Left renal cortex interstitium (tissue), 4 donors: ENCODE results near the gene PGAP3. TPM values are rescaled to one million over a fixed set of nuclear protein-coding genes. Genes with fewer than 3 reads are reported as not detected.
A peak's percentile ranks its signal among the peaks of the same experiment; 100 is the strongest.

Experiments
- DNase-seq, 4 donors: peaks; one replicate each; pipeline ENCODE4 v3.0.0-alpha.2; 2013; ENCODE audit warnings: low read depth in 4 of 4, low spot score in 2 of 4, missing footprints in 1 of 4
- polyA plus RNA-seq, 4 donors: library from polyadenylated mRNA; unstranded; fragments of 120-200 nt; gene quantifications; one replicate each; pipeline ENCODE4 v1.2.1, GENCODE V29; 2013; ENCODE audit not compliant: insufficient read length in 4 of 4

PGAP3 gene
- polyA plus RNA-seq, 4 donors, result 36.7 to 48.7 (median 43.1) TPM

DNA sequence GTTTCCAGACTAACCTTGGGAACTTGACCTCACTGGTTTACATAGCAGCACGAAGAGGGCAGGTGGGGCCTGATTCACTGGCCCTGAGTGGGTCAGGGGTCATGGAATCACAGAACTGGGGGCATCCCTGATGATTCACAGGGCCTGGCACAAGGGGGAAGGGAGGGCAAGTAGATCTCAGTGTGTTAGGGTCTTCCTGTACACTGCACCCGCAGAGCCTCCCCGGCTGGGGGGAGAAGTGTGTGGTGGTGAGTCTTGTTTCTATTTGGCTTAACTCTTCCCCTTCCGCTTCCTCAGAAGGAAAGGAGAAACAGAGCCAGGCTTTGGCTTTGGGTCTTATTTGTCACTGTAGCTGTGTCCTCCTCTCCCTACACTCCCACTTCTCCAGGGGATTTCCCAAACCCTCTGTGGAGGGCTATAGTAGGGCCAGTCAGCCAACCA is 47.2 kb downstream of the PGAP3 start:
- no peak for DNase-seq

DNA sequence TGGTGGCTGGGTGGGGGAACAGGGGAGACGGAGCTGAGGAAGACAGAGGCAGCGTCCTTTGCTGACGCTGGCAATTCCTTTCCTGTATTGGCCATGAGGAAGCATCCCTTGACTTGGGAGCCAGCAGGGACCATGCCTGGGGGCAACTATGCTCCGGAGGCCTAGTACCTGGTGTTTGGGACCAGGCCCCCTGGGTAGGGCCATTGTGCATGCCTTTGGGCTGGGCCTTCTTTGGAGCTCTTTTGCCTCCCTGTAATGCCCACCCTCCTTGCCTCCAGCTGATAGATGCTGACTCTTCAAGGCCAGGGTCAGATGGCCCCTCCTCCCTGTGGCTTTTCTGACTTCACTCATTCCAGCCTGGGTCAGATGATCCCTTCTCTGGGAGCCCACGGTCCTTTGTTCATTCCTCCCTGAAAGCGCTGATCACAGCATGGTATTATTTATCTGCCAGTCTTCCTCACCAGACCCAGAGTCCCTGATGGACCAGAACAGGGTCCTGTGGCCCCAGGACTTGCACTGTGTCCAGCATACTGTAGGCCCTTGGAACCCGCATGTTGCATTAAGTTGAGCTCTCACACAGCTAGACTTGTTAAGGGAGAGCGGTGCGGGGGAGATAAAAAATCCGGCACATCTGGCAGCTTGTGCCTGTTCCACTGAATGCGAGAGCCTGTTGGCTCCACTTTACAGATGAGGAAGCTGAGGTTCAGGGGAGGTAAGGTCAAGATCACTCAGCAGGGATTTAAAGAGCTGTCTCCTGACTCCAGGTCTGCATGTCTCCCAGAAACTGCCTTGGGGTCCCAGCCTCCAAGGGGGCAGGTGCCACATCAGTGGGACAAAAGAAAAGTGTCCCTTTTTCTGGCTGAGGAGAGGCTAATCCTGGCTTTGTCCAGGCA is 48.0 kb downstream of the PGAP3 start:
- no peak for DNase-seq

- no peak for DNase-seq
Measured at GRCh38 chr17:39639043-39639442, 48.8 kb downstream of the PGAP3 start.

DNA sequence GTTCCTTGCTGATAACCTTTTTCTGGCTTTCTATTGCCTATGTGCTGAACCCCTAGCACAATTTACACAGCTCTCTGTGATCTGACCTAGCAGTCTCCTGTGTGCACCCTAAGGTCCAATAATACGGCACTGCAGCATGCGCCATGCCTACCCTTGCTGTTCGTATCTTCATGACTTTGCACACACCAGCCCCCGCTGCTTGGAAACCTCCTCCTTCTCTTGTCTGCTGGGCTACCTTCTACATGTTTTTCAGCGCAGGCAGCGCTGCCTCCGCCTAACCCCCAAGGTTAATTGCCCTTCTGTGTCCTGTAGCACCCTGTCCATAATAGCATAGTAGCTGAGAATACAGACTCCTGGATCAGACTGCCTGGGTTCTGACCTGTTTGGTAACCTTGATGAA is 49.5 kb downstream of the PGAP3 start:
- DNase-seq, result no peak

- DNase-seq, result peak in 3 of 4 donors; percentile 70 to 85 (median 80)
Measured at GRCh38 chr17:39636927-39637736, 50.7 kb downstream of the PGAP3 start, which contains the start of gene STARD3. Gene STARD3, plus strand, starts transcription at chr17:39637144. Its CDS starts 16,388 bp downstream, at chr17:39653532.

DNA sequence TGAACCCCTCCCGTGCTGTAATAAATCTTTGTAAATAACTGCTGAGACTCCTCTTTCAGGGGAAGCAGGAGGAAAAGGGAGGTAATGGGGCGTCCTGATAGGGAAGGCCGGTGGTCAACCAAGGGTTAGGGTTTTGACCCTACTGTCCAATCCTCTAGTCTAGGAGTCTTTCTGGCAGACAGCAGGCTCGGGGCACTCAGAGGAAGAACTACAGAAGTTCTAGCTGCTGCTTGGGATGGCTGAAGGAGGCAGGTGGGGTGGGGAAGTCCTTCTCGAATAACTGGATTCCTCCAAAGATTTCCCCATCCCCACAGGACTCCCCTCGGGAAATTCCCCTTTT is 51.3 kb downstream of the PGAP3 start:
- DNase-seq, result no peak

GRCh38 chr17:39635614-39636176 is 52.2 kb downstream of the PGAP3 start:
- no peak for DNase-seq

- DNase-seq, result no peak
Measured at GRCh38 chr17:39634384-39634871, 53.4 kb downstream of the PGAP3 start.

DNA sequence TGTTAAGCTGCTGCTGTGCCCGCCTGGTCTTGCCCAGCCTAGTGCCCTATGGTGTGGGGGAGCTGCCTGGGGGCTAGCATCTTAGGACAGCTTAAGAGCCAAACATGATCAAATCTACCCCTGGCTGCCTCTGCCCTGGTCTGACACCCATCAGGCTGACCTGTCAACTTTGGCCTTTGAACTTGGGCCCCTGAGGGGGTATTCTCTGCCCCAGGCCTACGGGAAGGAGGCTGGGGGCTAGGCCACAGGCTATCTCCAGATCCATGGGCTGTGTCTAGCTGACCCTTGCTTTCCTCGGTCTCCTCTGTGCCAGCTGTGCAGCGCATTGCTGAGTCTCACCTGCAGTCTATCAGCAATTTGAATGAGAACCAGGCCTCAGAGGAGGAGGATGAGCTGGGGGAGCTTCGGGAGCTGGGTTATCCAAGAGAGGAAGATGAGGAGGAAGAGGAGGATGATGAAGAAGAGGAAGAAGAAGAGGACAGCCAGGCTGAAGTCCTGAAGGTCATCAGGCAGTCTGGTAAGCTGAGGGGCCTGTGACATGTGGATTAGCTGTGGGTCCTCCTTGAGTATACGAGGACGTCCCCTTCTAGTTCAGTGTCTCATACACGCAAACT is 54.2 kb downstream of the PGAP3 start:
- no peak for DNase-seq

DNA sequence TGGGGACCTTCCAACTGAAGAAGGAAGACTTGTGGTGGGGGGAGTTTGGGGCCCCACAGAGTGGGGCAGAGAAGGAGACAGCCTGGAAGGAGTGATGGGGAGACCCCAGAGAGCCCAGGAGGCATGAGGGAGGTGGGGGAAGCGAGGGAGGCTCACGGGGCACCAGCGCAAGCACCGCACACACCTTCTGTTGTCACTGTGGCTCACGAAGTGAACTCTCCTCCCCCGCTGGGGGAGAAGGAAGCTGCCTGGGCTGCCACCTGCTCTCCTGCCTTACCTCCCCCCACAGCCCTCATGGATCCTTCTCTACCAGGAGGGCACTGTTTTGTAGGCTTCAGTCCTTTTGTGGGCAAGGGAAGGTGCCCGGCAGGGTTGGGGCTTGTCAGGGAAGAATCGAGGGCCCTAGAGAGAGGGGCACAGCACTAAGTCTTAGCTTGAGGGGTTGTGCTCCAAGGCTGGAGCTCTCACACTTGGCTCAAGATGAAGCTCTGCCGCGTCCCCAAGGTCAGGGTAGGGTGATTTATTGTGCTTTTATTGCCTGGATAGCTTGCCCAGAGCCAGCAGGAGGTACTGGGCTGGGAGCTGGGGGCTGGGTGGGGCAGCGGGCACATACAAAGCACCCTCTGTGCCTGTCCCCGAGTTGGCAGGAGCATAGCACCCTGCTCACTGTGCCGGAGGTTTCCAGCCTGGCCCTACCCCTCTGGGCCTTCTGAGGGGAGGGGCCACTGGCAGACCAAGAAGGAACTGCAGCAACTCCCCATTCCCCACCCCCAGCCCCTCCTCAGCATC is 55.5 kb downstream of the PGAP3 start:
- DNase-seq, result no peak

GRCh38 chr17:39631403-39631802 is 56.5 kb downstream of the PGAP3 start:
- DNase-seq, result no peak

DNA sequence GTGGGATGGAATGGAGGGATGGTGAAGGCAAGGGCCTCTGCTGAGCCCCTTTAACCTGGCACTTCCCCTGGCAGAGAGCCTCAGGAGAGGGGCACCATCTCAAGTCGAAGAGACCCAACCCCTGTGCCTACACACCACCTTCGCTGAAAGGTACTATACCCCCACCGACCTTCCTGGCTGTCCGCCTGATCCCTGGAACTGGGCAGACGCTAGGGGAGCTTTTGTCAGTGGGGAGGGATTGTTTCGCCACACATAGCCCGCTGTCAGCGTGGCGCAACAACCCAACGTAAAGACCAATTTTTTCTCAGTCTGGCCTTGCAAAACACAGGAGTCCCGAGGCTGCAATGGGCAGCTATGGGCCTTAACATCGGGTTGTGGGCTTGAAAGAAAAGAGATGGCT is 58.0 kb downstream of the PGAP3 start:
- no peak for DNase-seq

- no peak for DNase-seq
Measured at GRCh38 chr17:39629494-39629880, 58.4 kb downstream of the PGAP3 start.

DNA sequence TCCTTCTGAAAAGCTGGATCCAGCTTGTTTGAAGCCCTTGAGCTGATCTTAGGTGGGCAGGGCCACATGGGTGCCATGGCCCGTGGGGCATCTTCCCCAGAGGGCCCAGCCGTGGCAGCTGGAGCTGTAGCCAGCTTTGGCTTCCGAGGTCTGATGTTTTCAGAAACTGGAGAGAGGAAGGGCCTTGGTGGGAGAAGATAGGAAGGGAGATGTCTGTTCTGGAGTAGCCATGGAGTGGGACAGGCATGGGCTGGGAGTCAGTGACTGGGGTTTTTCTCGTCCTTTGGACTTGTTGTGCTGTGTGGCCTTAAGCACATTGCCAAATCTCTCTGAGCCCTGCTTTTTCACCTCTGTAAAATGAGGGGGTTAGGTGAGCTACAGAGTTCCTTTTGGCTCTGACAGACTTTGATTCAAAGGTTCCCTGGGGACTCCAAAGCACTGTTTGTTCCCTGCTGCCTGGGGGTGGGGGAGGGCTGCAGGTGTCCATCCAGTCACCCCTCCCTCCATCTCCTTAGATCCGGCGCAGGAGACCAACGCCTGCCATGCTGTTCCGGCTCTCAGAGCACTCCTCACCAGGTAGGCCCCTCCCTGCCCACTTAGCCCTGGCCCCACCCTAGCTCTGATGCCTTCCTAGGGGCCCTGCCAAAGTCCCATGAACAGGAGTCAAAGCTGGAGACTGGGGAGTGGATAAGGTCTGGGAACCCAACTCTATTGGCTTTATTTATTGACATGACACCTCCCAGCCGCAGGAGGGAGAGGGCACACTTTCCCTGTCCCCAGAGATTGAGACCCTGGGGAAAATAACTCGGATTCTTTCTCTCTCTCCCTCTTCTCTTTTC is 59.0 kb downstream of the PGAP3 start:
- DNase-seq, result no peak

- DNase-seq, result no peak
Measured at GRCh38 chr17:39627712-39628516, 59.9 kb downstream of the PGAP3 start.

DNA sequence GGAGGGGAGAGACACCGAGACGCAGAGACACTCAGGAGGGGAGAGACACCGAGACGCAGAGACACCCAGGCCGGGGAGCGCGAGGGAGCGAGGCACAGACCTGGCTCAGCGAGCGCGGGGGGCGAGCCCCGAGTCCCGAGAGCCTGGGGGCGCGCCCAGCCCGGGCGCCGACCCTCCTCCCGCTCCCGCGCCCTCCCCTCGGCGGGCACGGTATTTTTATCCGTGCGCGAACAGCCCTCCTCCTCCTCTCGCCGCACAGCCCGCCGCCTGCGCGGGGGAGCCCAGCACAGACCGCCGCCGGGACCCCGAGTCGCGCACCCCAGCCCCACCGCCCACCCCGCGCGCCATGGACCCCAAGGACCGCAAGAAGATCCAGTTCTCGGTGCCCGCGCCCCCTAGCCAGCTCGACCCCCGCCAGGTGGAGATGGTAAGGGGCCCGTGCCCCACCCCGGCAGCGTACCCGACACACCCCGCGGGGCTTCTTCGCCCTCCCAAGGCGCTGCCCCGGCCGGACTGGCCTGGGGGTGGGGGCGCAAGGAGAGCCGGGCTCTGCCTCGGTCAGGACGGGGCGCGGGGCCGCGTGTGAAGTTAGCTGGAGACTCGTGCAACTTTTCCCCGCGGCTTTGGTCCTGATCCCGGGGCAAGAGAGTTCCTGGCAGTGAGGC is 60.7 kb downstream of the PGAP3 start:
- no peak for DNase-seq

DNA sequence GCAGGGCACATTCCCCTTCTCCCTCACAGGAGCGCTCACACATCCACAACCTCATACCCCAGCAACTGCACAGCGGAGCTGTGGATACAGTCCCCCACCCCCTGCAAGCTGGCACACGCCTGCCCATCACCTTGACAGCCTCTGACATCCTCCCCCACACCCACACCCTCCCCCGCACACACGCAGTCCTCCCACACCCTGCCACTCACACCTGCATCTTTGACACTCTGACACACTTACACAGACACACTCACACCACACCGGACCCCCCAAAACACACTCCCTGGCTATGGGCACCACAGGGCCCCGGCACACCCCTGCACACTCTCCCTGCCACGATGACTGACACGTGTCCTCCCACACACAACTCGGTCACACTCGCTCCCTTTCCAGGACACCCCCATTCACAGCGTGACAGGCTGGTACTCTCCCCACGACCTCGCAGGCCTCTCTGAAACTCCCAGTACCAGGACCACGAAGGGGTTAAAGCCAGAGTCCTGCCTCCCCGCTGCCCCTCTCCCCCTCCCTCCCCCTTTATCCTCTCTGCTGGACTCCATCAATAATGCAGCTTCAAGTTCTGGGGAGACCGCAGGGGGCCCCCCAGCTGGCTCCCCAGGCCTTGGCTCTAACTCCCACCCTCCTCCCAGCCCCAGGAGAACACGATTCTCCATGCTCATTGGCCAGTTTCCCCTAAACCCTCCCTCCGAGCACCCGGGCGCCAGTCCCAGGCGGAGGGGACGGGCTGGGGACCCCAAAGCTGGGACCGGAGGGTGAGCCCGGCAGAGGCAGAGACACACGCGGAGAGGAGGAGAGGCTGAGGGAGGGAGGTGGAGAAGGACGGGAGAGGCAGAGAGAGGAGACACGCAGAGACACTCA is 61.4 kb downstream of the PGAP3 start, which contains the start of gene PPP1R1B:
Gene PPP1R1B (plus strand): TSS at position 782 of the 876 bp plus-strand sequence. CDS start 441 bp downstream, outside the sequence.
- DNase-seq, result no peak
